ENCODE results near the gene PDLIM3.
"Not testable (repeated sequence)": the region's sequence is repeated elsewhere in the genome, so short reads cannot be mapped to it uniquely, and the experiment has no call there.

Gene PDLIM3

GRCh38 chr4:185515248-185515647 lies 20.1 kb downstream of the PDLIM3 start:
- no peak for DNase-seq

GRCh38 chr4:185514182-185514697 lies 21.1 kb downstream of the PDLIM3 start:
- DNase-seq = no peak

DNA sequence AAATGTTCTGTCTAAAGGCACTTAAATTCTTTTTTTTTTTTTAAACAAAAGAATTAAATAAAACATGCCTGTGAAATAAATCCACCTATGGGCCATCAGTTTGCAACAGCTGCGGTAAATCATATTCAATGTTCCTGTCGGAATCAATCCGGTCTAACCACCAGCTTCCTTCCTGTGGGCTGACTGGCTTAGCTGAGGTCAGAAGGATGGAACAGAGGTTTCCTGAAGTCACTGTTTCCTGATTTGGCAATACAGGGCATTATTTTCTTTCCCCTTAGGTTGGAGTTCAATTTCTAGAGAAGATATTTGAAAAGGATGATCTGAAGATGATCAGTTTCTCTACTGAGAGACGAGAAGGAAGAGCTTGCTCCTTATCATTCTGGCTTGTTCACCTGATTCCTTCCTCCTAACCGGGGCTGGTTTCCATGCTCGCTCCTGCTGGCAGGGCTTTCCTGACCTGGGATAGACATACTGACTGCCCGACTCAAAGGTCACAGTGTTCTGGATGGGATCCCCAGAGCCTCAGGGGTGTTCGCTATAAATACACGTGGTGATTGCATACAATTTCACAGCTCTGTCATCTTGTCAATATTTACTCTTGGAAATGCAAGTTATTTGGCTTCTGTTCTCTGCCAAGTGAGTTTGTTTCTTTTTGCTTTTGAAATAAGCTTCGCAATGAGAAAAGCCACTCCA lies 21.7 kb downstream of the PDLIM3 start:
- DNase-seq = no peak

- DNase-seq = no peak
Measured at GRCh38 chr4:185512516-185512915, 22.8 kb downstream of the PDLIM3 start.

GRCh38 chr4:185511243-185511642 lies 24.1 kb downstream of the PDLIM3 start:
- DNase-seq = not testable (repeated sequence)

DNA sequence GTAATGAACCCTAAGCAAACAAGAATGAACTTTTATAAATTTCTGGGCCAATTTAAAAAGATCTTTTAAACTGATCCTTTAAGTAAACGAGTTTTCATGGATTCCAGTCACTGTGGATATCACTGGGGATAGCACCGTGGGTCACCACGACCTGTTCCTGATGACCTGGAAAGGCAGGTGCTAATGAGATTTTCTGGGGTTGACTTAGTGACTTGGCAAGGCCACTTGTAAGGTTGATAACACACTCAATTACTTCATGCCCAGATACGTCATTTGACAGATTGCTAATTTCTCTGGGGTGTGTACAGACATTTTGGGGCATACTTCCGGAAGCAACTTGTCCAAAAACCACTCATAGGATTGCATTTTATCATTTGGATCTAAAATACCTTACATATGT lies 24.5 kb downstream of the PDLIM3 start:
- DNase-seq = no peak

GRCh38 chr4:185508181-185508580 lies 27.1 kb downstream of the PDLIM3 start:
- DNase-seq = peak; percentile 40

- DNase-seq = no peak
Measured at GRCh38 chr4:185506422-185506821, 28.9 kb downstream of the PDLIM3 start.

DNA sequence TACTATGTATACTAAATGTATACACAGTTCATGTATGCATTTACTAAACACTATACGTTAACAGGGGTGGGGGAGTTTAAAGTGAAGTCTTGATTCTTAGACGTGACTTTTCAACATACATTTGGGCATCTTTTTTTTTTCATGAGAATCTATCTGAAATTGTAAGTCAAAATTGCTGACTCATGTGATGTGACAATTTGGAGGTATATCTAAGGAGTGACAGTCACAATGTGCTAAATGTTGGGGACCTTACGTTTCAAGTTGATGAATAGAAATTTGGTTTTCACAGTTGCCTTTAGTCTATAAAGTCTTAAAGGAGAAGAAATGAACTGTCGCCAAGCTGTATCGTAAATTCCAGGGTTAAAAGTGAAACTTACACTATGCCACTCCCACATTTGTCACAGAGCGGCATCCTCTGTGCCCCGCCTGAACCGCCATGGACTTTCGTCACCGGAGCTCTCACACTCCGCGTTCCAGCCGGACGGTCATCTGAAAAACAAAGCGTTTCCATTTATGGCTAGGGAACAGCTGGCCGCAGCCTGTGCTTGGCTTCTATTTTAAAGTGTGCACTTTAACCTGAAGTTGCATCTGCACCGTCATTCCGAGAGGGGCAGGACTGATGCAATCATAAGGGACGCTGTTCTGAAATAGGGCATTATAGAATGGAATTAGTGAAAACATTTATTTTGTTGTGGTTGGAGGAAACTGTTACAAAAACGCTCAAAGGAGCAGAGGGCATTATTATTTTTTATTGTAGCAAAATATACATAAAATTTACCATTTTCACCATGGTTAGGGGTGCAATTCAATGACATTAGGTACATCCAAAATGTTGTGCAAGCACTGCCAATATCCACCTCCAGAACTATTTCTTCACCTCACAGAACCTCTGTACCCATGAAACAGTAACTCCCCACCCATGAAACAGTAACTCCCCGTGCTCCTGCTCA lies 30.9 kb downstream of the PDLIM3 start:
- DNase-seq = peak; percentile 39

GRCh38 chr4:185502386-185502785 lies 32.9 kb downstream of the PDLIM3 start:
- DNase-seq = no peak

DNA sequence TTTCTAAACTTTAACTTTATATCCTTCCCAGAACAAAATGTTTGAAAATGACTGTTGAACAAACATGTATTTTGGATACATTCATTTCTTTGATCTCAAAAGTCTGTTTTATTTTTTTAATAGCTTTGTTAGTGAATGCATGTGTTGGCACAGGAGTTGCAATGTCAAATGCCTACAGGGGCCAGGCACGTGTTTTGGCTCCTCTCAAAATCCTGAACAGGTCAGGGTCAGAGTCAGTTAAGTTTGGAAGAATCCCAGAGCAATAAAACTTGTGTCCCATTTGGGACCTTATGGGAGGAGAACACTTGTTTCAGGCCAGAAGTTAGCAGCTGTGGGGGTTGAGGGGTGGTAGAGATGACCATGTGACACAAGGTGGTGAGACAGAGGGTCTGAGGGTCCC lies 34.7 kb downstream of the PDLIM3 start:
- DNase-seq = no peak

DNA sequence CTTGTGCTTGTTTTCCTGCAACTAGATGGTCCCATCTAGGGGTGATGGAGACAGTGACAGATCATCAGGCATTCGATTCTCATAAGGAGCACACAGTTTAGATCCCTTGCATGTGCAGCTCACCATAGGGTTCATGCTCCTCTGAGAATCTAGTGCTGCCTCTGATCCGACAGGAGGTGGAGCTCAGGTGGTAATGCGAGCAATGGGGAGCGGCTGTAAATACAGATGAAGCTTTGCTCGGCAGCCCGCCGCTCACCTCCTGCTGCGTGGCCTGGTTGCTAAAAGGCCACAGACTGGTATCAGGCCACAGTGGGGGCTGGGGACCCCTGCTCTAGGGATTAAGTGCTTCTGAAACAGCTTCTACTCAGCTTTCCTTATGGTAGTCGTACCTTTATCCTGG lies 35.3 kb downstream of the PDLIM3 start:
- DNase-seq = no peak

DNA sequence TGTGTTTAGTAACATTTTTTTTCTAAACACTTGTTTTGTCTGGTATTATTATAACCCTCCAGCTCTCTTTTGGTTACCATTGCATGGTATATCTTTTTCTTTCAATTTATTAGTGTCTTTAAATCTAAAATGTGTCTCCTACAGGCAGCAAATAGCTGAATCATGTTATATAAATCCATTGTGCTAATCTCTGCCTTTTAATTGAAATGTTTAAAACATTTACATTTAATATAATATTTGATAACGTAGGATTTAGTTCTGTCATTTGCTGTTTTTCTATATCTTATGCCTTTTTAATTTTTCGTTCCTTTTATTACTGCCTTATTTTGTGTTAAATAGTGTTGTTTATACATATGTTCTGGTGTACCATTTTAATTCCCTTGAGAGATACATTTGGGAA lies 46.7 kb downstream of the PDLIM3 start:
- DNase-seq = no peak

DNA sequence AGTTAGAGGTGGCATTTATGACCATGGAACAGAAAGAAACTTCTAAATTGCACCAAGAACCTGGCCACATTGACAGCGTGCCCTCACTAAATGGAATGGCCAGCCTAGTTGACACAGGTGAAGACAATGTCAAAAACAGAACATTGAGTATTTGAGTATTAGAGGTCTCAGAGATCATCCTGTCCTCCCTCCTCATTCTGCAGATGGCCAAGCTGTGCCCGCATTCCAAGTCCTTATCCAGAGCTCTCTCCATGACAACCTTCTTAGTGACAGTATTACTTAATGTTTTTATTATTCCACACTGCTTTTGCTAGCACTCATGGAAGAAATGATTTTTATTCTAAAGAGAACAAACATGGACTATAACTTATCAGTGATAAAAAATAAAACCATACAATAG lies 53.9 kb downstream of the PDLIM3 start:
- DNase-seq = no peak

- DNase-seq = no peak
Measured at GRCh38 chr4:185480016-185480732, 55.1 kb downstream of the PDLIM3 start.

GRCh38 chr4:185479507-185479971 lies 55.8 kb downstream of the PDLIM3 start:
- DNase-seq = no peak

GRCh38 chr4:185473247-185473646 lies 62.1 kb downstream of the PDLIM3 start:
- DNase-seq = no peak

DNA sequence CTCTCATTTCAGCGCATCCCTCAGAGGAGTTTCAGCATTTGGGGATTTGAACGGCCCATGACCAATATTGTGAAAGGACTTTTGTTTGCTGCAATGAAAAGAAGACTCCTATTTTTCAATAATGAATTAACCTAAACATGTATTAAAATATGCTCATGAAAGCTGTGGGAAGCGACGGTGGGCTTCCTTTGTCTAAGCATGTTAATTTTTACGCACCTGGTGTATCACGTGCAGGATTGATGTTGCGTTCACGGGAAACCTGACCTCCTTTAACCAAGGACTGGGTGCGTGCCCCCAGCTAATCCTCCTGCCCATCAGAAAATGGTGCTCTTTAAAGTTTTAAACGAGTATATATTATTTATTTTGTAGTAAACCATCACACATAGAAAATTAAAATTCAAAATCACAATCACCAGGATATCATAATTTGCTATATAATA lies 63.2 kb downstream of the PDLIM3 start:
- DNase-seq = no peak

GRCh38 chr4:185471235-185472102 lies 63.8 kb downstream of the PDLIM3 start, which contains the start of gene CCDC110:
CCDC110 (minus strand) TSS chr4:185471733; CDS start chr4:185471683, 50 bp downstream.
- peak; percentile 68 for DNase-seq

DNA sequence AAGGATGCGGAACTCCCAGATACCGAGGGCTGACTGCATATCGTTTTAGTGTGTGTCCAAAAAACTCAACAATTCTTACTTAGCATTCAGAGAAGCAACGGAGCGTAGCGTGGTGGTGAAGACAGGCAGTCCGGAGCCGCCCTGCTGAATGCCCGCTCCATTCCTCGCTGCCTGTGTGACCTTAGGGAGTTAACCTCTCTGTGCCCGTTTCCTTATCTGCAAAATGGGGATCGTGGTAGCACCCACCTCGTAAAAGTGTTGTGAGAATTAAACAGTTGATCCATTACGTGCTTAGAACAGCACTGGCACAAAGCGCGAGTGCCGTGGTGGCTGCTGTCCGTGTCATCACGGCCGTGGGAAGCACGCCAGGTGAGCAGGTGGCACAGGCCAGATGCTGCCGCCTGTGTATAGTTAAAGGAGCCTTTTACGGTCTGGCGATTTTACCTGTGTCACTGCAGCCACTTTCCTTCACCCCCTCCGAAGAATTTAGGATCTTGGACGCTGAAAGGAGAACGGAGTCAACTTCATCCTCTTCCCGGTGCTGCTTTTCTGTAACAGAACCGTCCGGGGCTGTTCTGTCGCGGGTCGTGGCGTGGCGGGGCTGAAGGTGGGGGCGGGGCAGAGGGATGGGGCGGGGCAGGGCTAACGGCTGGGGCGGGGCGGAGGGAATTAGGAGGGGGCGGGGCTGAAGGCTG lies 64.7 kb downstream of the PDLIM3 start:
- DNase-seq = no peak

DNA sequence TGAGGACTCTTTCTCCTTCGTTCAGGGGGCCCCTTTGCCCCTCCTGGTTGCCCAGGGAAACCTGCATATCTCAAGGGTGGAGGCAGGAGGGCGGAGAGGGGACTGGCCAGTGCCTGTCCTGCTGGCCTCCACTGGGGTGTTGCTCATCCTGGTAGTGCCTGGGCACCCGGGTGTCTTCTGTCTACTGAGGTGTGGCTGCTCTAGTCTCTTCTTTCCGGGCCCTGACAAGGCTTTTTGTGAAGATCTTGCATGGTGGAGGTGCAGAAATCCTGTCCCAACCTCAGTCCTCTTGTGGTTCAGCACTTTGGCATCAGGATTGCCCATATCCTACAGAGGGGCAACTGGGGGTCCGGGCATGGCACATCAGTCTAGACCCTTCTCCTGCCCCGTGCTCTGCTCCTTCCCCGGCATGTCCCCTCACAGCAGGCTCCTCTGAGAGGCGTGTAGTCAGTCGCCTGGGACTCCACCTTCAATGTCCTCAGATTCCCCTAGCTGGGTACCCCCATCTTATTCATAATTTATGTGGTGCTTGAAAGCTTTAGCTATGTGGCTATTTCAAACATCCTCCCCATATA lies 65.6 kb downstream of the PDLIM3 start:
- no peak for DNase-seq
